ENCODE results near the gene THOC6.
"Not testable (repeated sequence)": the region's sequence is repeated elsewhere in the genome, so short reads cannot be mapped to it uniquely, and the experiment has no call there.

Gene THOC6

GRCh38 chr16:3038896-3039295 lies 15.1 kb downstream of the THOC6 start:
- Mint-ChIP-seq H3K27me3 (ENCODE audit: low read depth) (peaks cover 70% of the 10 kb centered on the region), H3K9me3 (no peaks in the 10 kb centered on the region), H3K36me3 (ENCODE audit: low read depth) (peaks cover 1% of the 10 kb centered on the region), H3K4me1 (ENCODE audit: low read depth) (no peaks in the 10 kb centered on the region), H3K4me3 (no peak overlapping the region), H3K27ac (no peak overlapping the region)
- DNase-seq (ENCODE audit: low spot score) = no peak

GRCh38 chr16:3042376-3042775 lies 18.5 kb downstream of the THOC6 start:
- H3K9me3 Mint-ChIP-seq = no peaks in the 10 kb centered on the region
- peaks cover 4% of the 10 kb centered on the region for H3K36me3 Mint-ChIP-seq (ENCODE audit: low read depth)
- no peak for DNase-seq (ENCODE audit: low spot score)
- peaks cover 8% of the 10 kb centered on the region for H3K4me1 Mint-ChIP-seq (ENCODE audit: low read depth)
- H3K27me3 Mint-ChIP-seq (ENCODE audit: low read depth) = peaks cover 62% of the 10 kb centered on the region
- no peak overlapping the region for H3K27ac Mint-ChIP-seq
- no peak overlapping the region for H3K4me3 Mint-ChIP-seq

- peak overlapping the region; percentile 77 for H3K27ac Mint-ChIP-seq
- H3K9me3 Mint-ChIP-seq = no peaks in the 10 kb centered on the region
- DNase-seq (ENCODE audit: low spot score) = no peak
- peak overlapping the region; percentile 89 for H3K4me3 Mint-ChIP-seq
- peaks cover 22% of the 10 kb centered on the region for H3K4me1 Mint-ChIP-seq (ENCODE audit: low read depth)
- peaks cover 43% of the 10 kb centered on the region for H3K27me3 Mint-ChIP-seq (ENCODE audit: low read depth)
- peaks cover 13% of the 10 kb centered on the region for H3K36me3 Mint-ChIP-seq (ENCODE audit: low read depth)
These were observed 20.9 kb downstream of the THOC6 start for GRCh38 chr16:3044708-3045107.

- DNase-seq (ENCODE audit: low spot score) = no peak
- Mint-ChIP-seq H3K27ac (peak within 1 kb of the TSS; percentile 83), H3K36me3 (ENCODE audit: low read depth) (peaks cover 23% of the 10 kb centered on the region)
These were observed 22.2 kb downstream of the THOC6 start, which contains the start of gene MMP25 for GRCh38 chr16:3045758-3046640. MMP25 (plus strand) TSS chr16:3046561; CDS start chr16:3046918, 357 bp downstream.

GRCh38 chr16:3046641-3047386 lies 23.0 kb downstream of the THOC6 start:
- H3K4me3 Mint-ChIP-seq = peak overlapping the region; percentile 77
- H3K27ac Mint-ChIP-seq = peak overlapping the region; percentile 83
- peaks cover 30% of the 10 kb centered on the region for H3K27me3 Mint-ChIP-seq (ENCODE audit: low read depth)
- H3K36me3 Mint-ChIP-seq (ENCODE audit: low read depth) = peaks cover 30% of the 10 kb centered on the region
- DNase-seq (ENCODE audit: low spot score) = no peak
- H3K9me3 Mint-ChIP-seq = no peaks in the 10 kb centered on the region
- peaks cover 36% of the 10 kb centered on the region for H3K4me1 Mint-ChIP-seq (ENCODE audit: low read depth)

More at GRCh38 chr16:3045758-3046640, 22.2 kb downstream of the THOC6 start, which contains the start of gene MMP25:
- peaks cover 29% of the 10 kb centered on the region for H3K4me1 Mint-ChIP-seq (ENCODE audit: low read depth)
- peaks cover 34% of the 10 kb centered on the region for H3K27me3 Mint-ChIP-seq (ENCODE audit: low read depth)
- peak within 1 kb of the TSS; percentile 89 for H3K4me3 Mint-ChIP-seq
- H3K9me3 Mint-ChIP-seq = no peaks in the 10 kb centered on the region

- Mint-ChIP-seq H3K4me1 (ENCODE audit: low read depth) (peaks cover 40% of the 10 kb centered on the region), H3K36me3 (ENCODE audit: low read depth) (peaks cover 34% of the 10 kb centered on the region), H3K9me3 (no peaks in the 10 kb centered on the region), H3K27ac (peak overlapping the region; percentile 83), H3K27me3 (ENCODE audit: low read depth) (peaks cover 30% of the 10 kb centered on the region), H3K4me3 (peak overlapping the region; percentile 77)
- no peak for DNase-seq (ENCODE audit: low spot score)
These were observed 23.5 kb downstream of the THOC6 start for GRCh38 chr16:3047387-3047720.

GRCh38 chr16:3049921-3050481 lies 26.2 kb downstream of the THOC6 start:
- Mint-ChIP-seq H3K27me3 (ENCODE audit: low read depth) (peaks cover 12% of the 10 kb centered on the region), H3K9me3 (no peaks in the 10 kb centered on the region), H3K27ac (peak overlapping the region; percentile 68)

GRCh38 chr16:3050487-3050886 lies 26.7 kb downstream of the THOC6 start:
- Mint-ChIP-seq H3K4me3 (peak overlapping the region; percentile 56), H3K9me3 (no peaks in the 10 kb centered on the region), H3K4me1 (ENCODE audit: low read depth) (peaks cover 53% of the 10 kb centered on the region), H3K27ac (peak overlapping the region; percentile 68), H3K36me3 (ENCODE audit: low read depth) (peaks cover 51% of the 10 kb centered on the region), H3K27me3 (ENCODE audit: low read depth) (peaks cover 7% of the 10 kb centered on the region)
- DNase-seq (ENCODE audit: low spot score) = no peak

More at GRCh38 chr16:3049921-3050481, 26.2 kb downstream of the THOC6 start:
- H3K4me1 Mint-ChIP-seq (ENCODE audit: low read depth) = peaks cover 52% of the 10 kb centered on the region
- H3K36me3 Mint-ChIP-seq (ENCODE audit: low read depth) = peaks cover 49% of the 10 kb centered on the region
- DNase-seq (ENCODE audit: low spot score) = no peak
- H3K4me3 Mint-ChIP-seq = peak overlapping the region; percentile 56

- no peaks in the 10 kb centered on the region for H3K9me3 Mint-ChIP-seq
- peak overlapping the region; percentile 68 for H3K27ac Mint-ChIP-seq
- H3K4me3 Mint-ChIP-seq = peak overlapping the region; percentile 56
- peaks cover 54% of the 10 kb centered on the region for H3K36me3 Mint-ChIP-seq (ENCODE audit: low read depth)
- H3K4me1 Mint-ChIP-seq (ENCODE audit: low read depth) = peaks cover 57% of the 10 kb centered on the region
- DNase-seq (ENCODE audit: low spot score) = no peak
- H3K27me3 Mint-ChIP-seq (ENCODE audit: low read depth) = peaks cover 7% of the 10 kb centered on the region
These were observed 27.2 kb downstream of the THOC6 start for GRCh38 chr16:3051009-3051408.

- DNase-seq (ENCODE audit: low spot score) = no peak
- Mint-ChIP-seq H3K27ac (peak overlapping the region; percentile 63), H3K4me1 (ENCODE audit: low read depth) (peaks cover 57% of the 10 kb centered on the region), H3K36me3 (ENCODE audit: low read depth) (peaks cover 54% of the 10 kb centered on the region), H3K27me3 (ENCODE audit: low read depth) (peaks cover 7% of the 10 kb centered on the region), H3K9me3 (no peaks in the 10 kb centered on the region), H3K4me3 (peak overlapping the region; percentile 56)
These were observed 27.7 kb downstream of the THOC6 start for GRCh38 chr16:3051494-3051893.

- not testable (repeated sequence) for DNase-seq (ENCODE audit: low spot score); H3K27me3 Mint-ChIP-seq (ENCODE audit: low read depth); H3K9me3 Mint-ChIP-seq
- Mint-ChIP-seq H3K27ac (peak overlapping the region; percentile 73), H3K36me3 (ENCODE audit: low read depth) (peaks cover 67% of the 10 kb centered on the region), H3K4me3 (peak overlapping the region; percentile 55), H3K4me1 (ENCODE audit: low read depth) (peaks cover 66% of the 10 kb centered on the region)
These were observed 28.9 kb downstream of the THOC6 start for GRCh38 chr16:3052571-3053329.

GRCh38 chr16:3053330-3053710 lies 29.5 kb downstream of the THOC6 start:
- Mint-ChIP-seq H3K4me3 (peak overlapping the region; percentile 65), H3K36me3 (ENCODE audit: low read depth) (peaks cover 65% of the 10 kb centered on the region), H3K4me1 (ENCODE audit: low read depth) (peaks cover 63% of the 10 kb centered on the region)
- H3K27ac Mint-ChIP-seq; DNase-seq (ENCODE audit: low spot score); H3K9me3 Mint-ChIP-seq; H3K27me3 Mint-ChIP-seq (ENCODE audit: low read depth): not testable (repeated sequence)

GRCh38 chr16:3054965-3055733 lies 31.3 kb downstream of the THOC6 start:
- Mint-ChIP-seq H3K4me3 (peak overlapping the region; percentile 74), H3K9me3 (no peaks in the 10 kb centered on the region), H3K27ac (peak overlapping the region; percentile 86), H3K4me1 (ENCODE audit: low read depth) (peaks cover 60% of the 10 kb centered on the region), H3K27me3 (ENCODE audit: low read depth) (no peaks in the 10 kb centered on the region), H3K36me3 (ENCODE audit: low read depth) (peaks cover 69% of the 10 kb centered on the region)
- DNase-seq (ENCODE audit: low spot score) = no peak

All from T-helper 2 cell treated with Interferon-gamma antibody and Interleukin-4, amounts not matched to agents 5 μg/mL and 100 μg/mL, for 36 hours (primary cell).